SU-DHL-6 (cell line): Measurements from ENCODE around the gene NHLRC2.

ENCODE experiments used
- H2AFZ ChIP-seq: fragments of 200-600 bp; sonication (generic); 2 replicates; pipeline ENCODE4 v1.6.1; 2014; ENCODE audit warnings: low read depth, mild to moderate bottlenecking, moderate library complexity, mixed read lengths, antibody characterized with exemption, low read length; ENCODE audit not compliant: severe bottlenecking
- H3F3A ChIP-seq: fragments of 200-600 bp; shearing (Covaris generic); 2 replicates; pipeline ENCODE4 v1.6.0; 2016; ENCODE audit warnings: antibody characterized with exemption, mild to moderate bottlenecking; ENCODE audit not compliant: insufficient read depth
- H3K27ac ChIP-seq: fragments of 200-600 bp; sonication (generic); 2 replicates; pipeline ENCODE4 v1.5.1; 2016; ENCODE audit warnings: low read depth, mild to moderate bottlenecking, low read length, moderate library complexity, mixed read lengths
- H3K27me3 ChIP-seq: fragments of 200-600 bp; sonication (generic), shearing (Covaris generic); 2 replicates; pipeline ENCODE4 v1.6.0; 2014; ENCODE audit warnings: mild to moderate bottlenecking, low read length
- H3K36me3 ChIP-seq: fragments of 200-600 bp; sonication (generic); 2 replicates; pipeline ENCODE4 v1.6.1; 2014; ENCODE audit warnings: mild to moderate bottlenecking, low read length, mixed read lengths
- H3K4me2 ChIP-seq: fragments of 300-600, 200-600 bp; shearing (Covaris generic), sonication (generic); 2 replicates; pipeline ENCODE4 v1.6.0; 2014; ENCODE audit warnings: low read length, low read depth, mild to moderate bottlenecking; ENCODE audit not compliant: poor library complexity, severe bottlenecking
- H3K4me3 ChIP-seq: fragments of 200-600 bp; sonication (generic); 2 replicates; pipeline ENCODE4 v1.5.1; 2014; ENCODE audit warnings: antibody characterized with exemption, low read length, mild to moderate bottlenecking, mixed read lengths; ENCODE audit not compliant: insufficient read depth, poor library complexity, severe bottlenecking
- H3K79me2 ChIP-seq: fragments of 200-600 bp; sonication (generic); 2 replicates; pipeline ENCODE4 v1.6.1; 2014; ENCODE audit warnings: mild to moderate bottlenecking, low read length, moderate library complexity; ENCODE audit not compliant: insufficient read depth
- H3K9ac ChIP-seq: fragments of 200-600 bp; sonication (generic); 2 replicates; pipeline ENCODE4 v1.7.0; 2014; ENCODE audit warnings: mild to moderate bottlenecking, low read length
- H3K9me2 ChIP-seq: fragments of 200-600 bp; sonication (generic); replicated peaks from 2 replicates; pipeline ENCODE4 v1.6.1; 2014; ENCODE audit warnings: low read length; ENCODE audit not compliant: insufficient read depth
- H3K9me3 ChIP-seq: fragments of 200-600 bp; sonication (generic); 2 replicates; pipeline ENCODE4 v1.6.1; 2014; ENCODE audit warnings: low read length, mixed read lengths; ENCODE audit not compliant: insufficient read depth
- H4K20me1 ChIP-seq: fragments of 200-600 bp; sonication (generic); 2 replicates; pipeline ENCODE4 v1.6.1; 2014; ENCODE audit warnings: low read depth, mild to moderate bottlenecking, antibody characterized with exemption, low read length, moderate library complexity, mixed read lengths
- EZH2phosphoT487 ChIP-seq: fragments of 200-600 bp; sonication (generic), shearing (Covaris generic); conservative IDR thresholded peaks from 2 replicates; pipeline ENCODE4 v1.6.1; 2018; ENCODE audit warnings: mild to moderate bottlenecking, antibody characterized with exemption, low read length, moderate library complexity, mixed read lengths
- TF ChIP-seq, protein P1 (sequence below): fragments of 200-600 bp; sonication (generic); IDR thresholded peaks from one replicate; pipeline ENCODE4 v1.5.1; 2017; ENCODE audit warnings: antibody characterized with exemption, mild to moderate bottlenecking, low read length, moderate library complexity; ENCODE audit not compliant: insufficient read depth, poor library complexity, severe bottlenecking

NHLRC2 gene

DNA sequence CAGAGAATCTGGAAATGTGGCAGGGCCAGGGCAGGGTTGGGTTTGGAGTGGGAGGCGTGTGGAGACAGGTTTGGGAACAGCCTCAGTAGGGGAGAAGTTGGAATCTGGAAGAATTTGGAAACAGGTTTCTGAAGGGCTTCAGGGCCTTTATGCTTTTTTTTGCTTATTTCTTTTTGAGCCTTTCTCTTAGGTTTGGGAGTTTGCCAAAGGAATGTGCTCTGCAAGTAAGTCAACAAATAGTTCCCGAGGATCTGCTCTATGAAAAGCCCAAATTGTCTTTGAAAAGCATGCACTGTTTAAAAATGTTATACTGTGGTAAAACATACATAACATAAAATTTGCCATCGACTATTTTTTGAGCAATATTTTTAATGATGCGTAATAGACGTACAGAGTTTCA, 102.6 kb downstream of the NHLRC2 start:
- TF ChIP-seq EZH2phosphoT487, result no peak
- TF ChIP-seq, protein P1, sequence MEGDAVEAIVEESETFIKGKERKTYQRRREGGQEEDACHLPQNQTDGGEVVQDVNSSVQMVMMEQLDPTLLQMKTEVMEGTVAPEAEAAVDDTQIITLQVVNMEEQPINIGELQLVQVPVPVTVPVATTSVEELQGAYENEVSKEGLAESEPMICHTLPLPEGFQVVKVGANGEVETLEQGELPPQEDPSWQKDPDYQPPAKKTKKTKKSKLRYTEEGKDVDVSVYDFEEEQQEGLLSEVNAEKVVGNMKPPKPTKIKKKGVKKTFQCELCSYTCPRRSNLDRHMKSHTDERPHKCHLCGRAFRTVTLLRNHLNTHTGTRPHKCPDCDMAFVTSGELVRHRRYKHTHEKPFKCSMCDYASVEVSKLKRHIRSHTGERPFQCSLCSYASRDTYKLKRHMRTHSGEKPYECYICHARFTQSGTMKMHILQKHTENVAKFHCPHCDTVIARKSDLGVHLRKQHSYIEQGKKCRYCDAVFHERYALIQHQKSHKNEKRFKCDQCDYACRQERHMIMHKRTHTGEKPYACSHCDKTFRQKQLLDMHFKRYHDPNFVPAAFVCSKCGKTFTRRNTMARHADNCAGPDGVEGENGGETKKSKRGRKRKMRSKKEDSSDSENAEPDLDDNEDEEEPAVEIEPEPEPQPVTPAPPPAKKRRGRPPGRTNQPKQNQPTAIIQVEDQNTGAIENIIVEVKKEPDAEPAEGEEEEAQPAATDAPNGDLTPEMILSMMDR, result no peak
- Histone ChIP-seq H2AFZ (no peak overlapping the region), H3K4me2 (no peak overlapping the region), H3K27me3 (no peaks in the 10 kb centered on the region), H3F3A (peaks cover 12% of the 10 kb centered on the region), H4K20me1 (no peaks in the 10 kb centered on the region), H3K79me2 (no peaks in the 10 kb centered on the region), H3K9me2 (no peaks in the 10 kb centered on the region), H3K27ac (no peak overlapping the region), H3K36me3 (no peaks in the 10 kb centered on the region), H3K9me3 (peaks cover 6% of the 10 kb centered on the region; the same call in 1 of the 2 replicates), H3K9ac (no peak overlapping the region), H3K4me3 (no peak overlapping the region)

DNA sequence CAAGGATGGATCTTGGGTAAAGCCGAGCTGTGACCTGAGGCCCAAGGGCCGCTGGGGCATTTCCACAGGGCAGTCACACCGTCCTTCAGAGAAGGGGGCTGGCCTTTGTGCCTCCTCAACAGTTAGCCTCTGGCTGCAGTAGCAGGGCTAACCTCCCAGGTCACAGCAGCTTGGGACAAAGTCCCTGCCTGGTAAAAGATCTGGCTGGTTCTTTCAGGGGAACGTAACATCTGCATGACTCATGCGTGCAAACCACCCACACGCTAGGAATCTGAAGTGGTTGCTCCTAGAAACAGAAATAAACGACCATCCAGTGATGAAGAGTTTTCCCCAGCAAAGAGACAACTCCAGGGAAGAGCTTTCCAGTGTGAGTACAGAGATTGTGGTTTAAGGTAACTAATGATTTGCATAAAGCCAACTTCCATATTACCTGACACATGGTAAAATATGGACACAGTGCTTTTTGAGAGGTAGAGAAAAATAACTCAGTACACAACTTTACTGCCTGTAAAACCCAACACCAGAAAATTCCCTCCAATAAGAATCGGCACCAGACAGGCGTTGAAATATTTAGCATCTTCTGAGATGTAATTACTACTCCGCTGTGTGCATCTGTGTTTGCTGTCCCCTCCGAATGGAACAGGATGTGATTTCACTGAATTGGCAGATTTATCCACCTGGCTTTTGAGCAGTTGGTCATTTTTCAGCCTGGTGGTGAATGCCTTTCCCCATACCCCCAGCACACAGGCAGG, 104.3 kb downstream of the NHLRC2 start:
- TF ChIP-seq EZH2phosphoT487, result no peak
- TF ChIP-seq, protein P1, result no peak
- no peaks in the 10 kb centered on the region for H4K20me1 ChIP-seq
- H3K27ac ChIP-seq, result no peak overlapping the region
- peaks cover 15% of the 10 kb centered on the region for H3F3A ChIP-seq
- no peak overlapping the region for H3K4me2 ChIP-seq
- H3K9me2 ChIP-seq, result no peaks in the 10 kb centered on the region
- no peak overlapping the region for H2AFZ ChIP-seq
- H3K79me2 ChIP-seq, result no peaks in the 10 kb centered on the region
- peaks cover 5% of the 10 kb centered on the region; the same call in 1 of the 2 replicates for H3K9me3 ChIP-seq
- H3K9ac ChIP-seq, result no peak overlapping the region
- no peaks in the 10 kb centered on the region for H3K36me3 ChIP-seq
- no peak overlapping the region for H3K4me3 ChIP-seq
- no peaks in the 10 kb centered on the region for H3K27me3 ChIP-seq

DNA sequence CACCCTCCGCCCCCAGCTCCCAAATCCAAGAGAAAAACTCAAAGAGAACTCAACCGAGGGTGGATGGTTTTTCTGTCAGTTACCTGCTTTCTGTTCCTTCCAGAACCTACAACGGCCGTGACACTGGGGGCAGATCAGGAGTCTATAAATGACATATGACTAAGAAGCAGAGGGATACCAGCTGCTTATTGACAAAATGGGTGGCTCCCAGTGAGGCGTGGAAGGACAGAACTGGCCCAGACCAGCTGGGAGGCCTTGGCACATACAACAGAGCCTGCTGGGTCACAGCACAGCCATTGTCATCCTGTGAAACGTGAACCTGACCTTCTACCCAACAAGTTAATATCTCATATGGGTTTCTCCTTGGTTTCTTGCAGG, 104.9 kb downstream of the NHLRC2 start:
- Histone ChIP-seq H3K9ac (no peak overlapping the region), H4K20me1 (no peaks in the 10 kb centered on the region), H3K27me3 (no peaks in the 10 kb centered on the region), H3K36me3 (no peaks in the 10 kb centered on the region), H3K79me2 (no peaks in the 10 kb centered on the region), H2AFZ (no peak overlapping the region), H3K9me3 (no peaks in the 10 kb centered on the region), H3F3A (peaks cover 15% of the 10 kb centered on the region), H3K4me3 (no peak overlapping the region), H3K27ac (no peak overlapping the region), H3K4me2 (no peak overlapping the region), H3K9me2 (no peaks in the 10 kb centered on the region)
- no peak for TF ChIP-seq EZH2phosphoT487
- TF ChIP-seq, protein P1, result no peak
